ENCODE data around the gene CDCA4. TPM values are rescaled to one million over a fixed set of nuclear protein-coding genes. Genes with fewer than 3 reads are reported as not detected.

Gene CDCA4
- total RNA-seq, 2 experiments from 2014 or later: 57.1 to 57.5 TPM

GRCh38 chr14:104978746-104979691 is 41.9 kb downstream of the CDCA4 start:
- H3K4me1 Mint-ChIP-seq: peaks cover 14% of the 10 kb centered on the region
- no peak overlapping the region for H3K4me3 Mint-ChIP-seq
- no peak for DNase-seq
- no peak overlapping the region for H3K27ac Mint-ChIP-seq
- POLR2A ChIA-PET: no interaction called here
- no peaks in the 10 kb centered on the region for H3K36me3 Mint-ChIP-seq (ENCODE audit: low read depth)
- peaks cover 30% of the 10 kb centered on the region for H3K27me3 Mint-ChIP-seq
- CTCF ChIA-PET: interaction anchor here (0.9 kb wide), 1 partner anchor 86 kb away, joined by 3 read pairs; the partner anchor contains the start of gene GPR132
- H3K9me3 Mint-ChIP-seq: no peaks in the 10 kb centered on the region

- Mint-ChIP-seq H3K9me3 (no peaks in the 10 kb centered on the region), H3K4me1 (peaks cover 14% of the 10 kb centered on the region), H3K4me3 (peak within 1 kb of the TSS; percentile 62), H3K27ac (no peak within 1 kb of the TSS), H3K27me3 (peaks cover 30% of the 10 kb centered on the region), H3K36me3 (ENCODE audit: low read depth) (no peaks in the 10 kb centered on the region)
- ChIA-PET CTCF (interaction anchor here (2.4 to 5.0 kb wide), 2 partner anchors 48 to 67 kb away, joined by 8 to 73 read pairs; no protein-coding TSS in a partner anchor), POLR2A (no interaction called here)
- peak; percentile 55 for DNase-seq
Measured at GRCh38 chr14:104977681-104978653, 42.9 kb downstream of the CDCA4 start, which contains the start of gene AHNAK2. Gene AHNAK2, minus strand, starts transcription at chr14:104978374. Its CDS starts 137 bp downstream, at chr14:104978237.

- H3K27me3 Mint-ChIP-seq: peaks cover 30% of the 10 kb centered on the region
- DNase-seq: no peak
- H3K36me3 Mint-ChIP-seq (ENCODE audit: low read depth): no peaks in the 10 kb centered on the region
- H3K27ac Mint-ChIP-seq: no peak overlapping the region
- peaks cover 14% of the 10 kb centered on the region for H3K4me1 Mint-ChIP-seq
- peak overlapping the region; percentile 39 for H3K4me3 Mint-ChIP-seq
- H3K9me3 Mint-ChIP-seq: no peaks in the 10 kb centered on the region
- ChIA-PET CTCF (interaction anchor here (1.6 to 5.0 kb wide), 4 partner anchors 22 to 82 kb away, joined by 3 to 73 read pairs (median 7); no protein-coding TSS in a partner anchor), POLR2A (no interaction called here)
Measured at GRCh38 chr14:104977008-104977680, 43.7 kb downstream of the CDCA4 start.

GRCh38 chr14:104976198-104977007 is 44.5 kb downstream of the CDCA4 start:
- Mint-ChIP-seq H3K27ac (no peak overlapping the region), H3K27me3 (peaks cover 30% of the 10 kb centered on the region), H3K4me1 (peaks cover 14% of the 10 kb centered on the region), H3K36me3 (ENCODE audit: low read depth) (no peaks in the 10 kb centered on the region), H3K9me3 (no peaks in the 10 kb centered on the region), H3K4me3 (no peak overlapping the region)
- ChIA-PET POLR2A (interaction anchor here (0.6 to 2.5 kb wide), 3 partner anchors 70 to 111 kb away, joined by 3 to 8 read pairs (median 4); partner anchors contain the start of gene GPR132), CTCF (interaction anchor here (1.0 to 5.0 kb wide), 8 partner anchors 9 to 111 kb away, joined by 3 to 73 read pairs (median 6); partner anchors contain the start of gene CLBA1)
- DNase-seq: peak; percentile 87

GRCh38 chr14:104975481-104976197 is 45.2 kb downstream of the CDCA4 start:
- ChIA-PET POLR2A (interaction anchor here (0.6 to 2.5 kb wide), 4 partner anchors 70 to 112 kb away, joined by 3 to 8 read pairs (median 4); partner anchors contain the start of gene GPR132), CTCF (interaction anchor here (0.7 to 5.0 kb wide), 12 partner anchors 10 to 376 kb away, joined by 3 to 73 read pairs (median 4); partner anchors contain the start of gene CLBA1)
- DNase-seq: no peak
- Mint-ChIP-seq H3K4me1 (peaks cover 14% of the 10 kb centered on the region), H3K9me3 (no peaks in the 10 kb centered on the region), H3K36me3 (ENCODE audit: low read depth) (no peaks in the 10 kb centered on the region), H3K27me3 (peaks cover 30% of the 10 kb centered on the region), H3K4me3 (no peak overlapping the region), H3K27ac (no peak overlapping the region)

- no peak overlapping the region for H3K4me3 Mint-ChIP-seq
- no peaks in the 10 kb centered on the region for H3K36me3 Mint-ChIP-seq (ENCODE audit: low read depth)
- POLR2A ChIA-PET: interaction anchor here (0.8 to 2.5 kb wide), 4 partner anchors 52 to 113 kb away, joined by 3 to 8 read pairs (median 4); no protein-coding TSS in a partner anchor
Measured at GRCh38 chr14:104974665-104975390, 46.1 kb downstream of the CDCA4 start.

GRCh38 chr14:104974146-104974541 is 46.7 kb downstream of the CDCA4 start:
- H3K36me3 Mint-ChIP-seq (ENCODE audit: low read depth): no peaks in the 10 kb centered on the region
- H3K9me3 Mint-ChIP-seq: no peaks in the 10 kb centered on the region
- CTCF ChIA-PET: interaction anchor here (0.6 to 5.0 kb wide), 5 partner anchors 11 to 91 kb away, joined by 3 to 73 read pairs (median 3); partner anchors contain the start of genes CLBA1 and GPR132
- POLR2A ChIA-PET: interaction anchor here (1.3 to 2.5 kb wide), 2 partner anchors 52 to 72 kb away, joined by 4 to 8 read pairs; no protein-coding TSS in a partner anchor
- H3K4me3 Mint-ChIP-seq: no peak overlapping the region
- DNase-seq: no peak
- H3K27me3 Mint-ChIP-seq: peaks cover 22% of the 10 kb centered on the region
- H3K4me1 Mint-ChIP-seq: peaks cover 10% of the 10 kb centered on the region
- no peak overlapping the region for H3K27ac Mint-ChIP-seq

More at GRCh38 chr14:104974665-104975390, 46.1 kb downstream of the CDCA4 start:
- Mint-ChIP-seq H3K9me3 (no peaks in the 10 kb centered on the region), H3K4me1 (peaks cover 13% of the 10 kb centered on the region), H3K27me3 (peaks cover 26% of the 10 kb centered on the region), H3K27ac (no peak overlapping the region)
- no peak for DNase-seq
- CTCF ChIA-PET: interaction anchor here (0.6 to 5.0 kb wide), 13 partner anchors 11 to 377 kb away, joined by 3 to 73 read pairs (median 3); partner anchors contain the start of genes CLBA1 and GPR132

GRCh38 chr14:104973385-104974145 is 47.3 kb downstream of the CDCA4 start:
- Mint-ChIP-seq H3K27me3 (peaks cover 21% of the 10 kb centered on the region), H3K9me3 (no peaks in the 10 kb centered on the region), H3K4me3 (no peak overlapping the region), H3K4me1 (peaks cover 7% of the 10 kb centered on the region), H3K36me3 (ENCODE audit: low read depth) (no peaks in the 10 kb centered on the region), H3K27ac (no peak overlapping the region)
- ChIA-PET POLR2A (interaction anchor here (1.3 kb wide), 1 partner anchor 53 kb away, joined by 4 read pairs; no protein-coding TSS in a partner anchor), CTCF (interaction anchor here (5.0 kb wide), 1 partner anchor 71 kb away, joined by 73 read pairs; no protein-coding TSS in a partner anchor)
- no peak for DNase-seq

- H3K9me3 Mint-ChIP-seq: no peaks in the 10 kb centered on the region
- peaks cover 7% of the 10 kb centered on the region for H3K4me1 Mint-ChIP-seq
- H3K4me3 Mint-ChIP-seq: no peak overlapping the region
- no peak for DNase-seq
- no peaks in the 10 kb centered on the region for H3K36me3 Mint-ChIP-seq (ENCODE audit: low read depth)
- ChIA-PET POLR2A (interaction anchor here (1.0 kb wide), 1 partner anchor 48 kb away, joined by 3 read pairs; the partner anchor contains the start of gene CDCA4), CTCF (interaction anchor here (5.0 kb wide), 1 partner anchor 72 kb away, joined by 73 read pairs; no protein-coding TSS in a partner anchor)
- peaks cover 23% of the 10 kb centered on the region for H3K27me3 Mint-ChIP-seq
- H3K27ac Mint-ChIP-seq: no peak overlapping the region
Measured at GRCh38 chr14:104973135-104973384, 47.8 kb downstream of the CDCA4 start.

Data from activated CD4-positive, alpha-beta memory T cell treated with anti-CD3 and anti-CD28 coated beads, Interleukin-2, amount 10 ng/mL, durations not matched to agents 7 days and 5 days (primary cell).